Globus pallidus (tissue), 1 donor: ENCODE data around the gene GRIK3.
"Not testable (repeated sequence)": the region's sequence is repeated elsewhere in the genome, so short reads cannot be mapped to it uniquely, and the experiment has no call there.

Experiments
- DNase-seq: peaks from one replicate; pipeline ENCODE4 v3.0.0-alpha.2; 2015; ENCODE audit warnings: low spot score

Gene GRIK3

GRCh38 chr1:36941316-36941978 lies 92.9 kb downstream of the GRIK3 start:
- no peak for DNase-seq

GRCh38 chr1:36938819-36939218 lies 95.5 kb downstream of the GRIK3 start:
- no peak for DNase-seq

- DNase-seq, result no peak
These were observed 96.9 kb downstream of the GRIK3 start for GRCh38 chr1:36937371-36937770.

DNA sequence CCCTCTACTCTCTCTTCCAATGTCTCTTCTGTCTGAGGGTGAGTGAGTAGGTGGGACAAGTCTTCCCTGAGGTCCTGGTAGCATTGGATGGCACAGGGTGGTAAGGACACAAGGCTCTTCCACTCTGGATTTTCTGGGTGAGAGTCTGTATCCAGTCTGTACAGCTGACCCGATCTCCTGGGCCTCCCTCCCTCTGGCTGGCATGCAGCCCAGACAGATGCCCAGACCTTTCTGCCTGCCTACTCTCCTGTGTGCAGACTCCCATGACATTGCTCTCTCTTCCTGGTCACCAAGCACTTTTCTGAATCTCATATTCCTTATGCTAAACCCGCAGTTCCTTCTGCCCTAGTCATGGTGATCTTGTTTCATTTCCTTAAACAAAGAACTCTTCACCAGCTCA lies 100.3 kb downstream of the GRIK3 start:
- no peak for DNase-seq

DNA sequence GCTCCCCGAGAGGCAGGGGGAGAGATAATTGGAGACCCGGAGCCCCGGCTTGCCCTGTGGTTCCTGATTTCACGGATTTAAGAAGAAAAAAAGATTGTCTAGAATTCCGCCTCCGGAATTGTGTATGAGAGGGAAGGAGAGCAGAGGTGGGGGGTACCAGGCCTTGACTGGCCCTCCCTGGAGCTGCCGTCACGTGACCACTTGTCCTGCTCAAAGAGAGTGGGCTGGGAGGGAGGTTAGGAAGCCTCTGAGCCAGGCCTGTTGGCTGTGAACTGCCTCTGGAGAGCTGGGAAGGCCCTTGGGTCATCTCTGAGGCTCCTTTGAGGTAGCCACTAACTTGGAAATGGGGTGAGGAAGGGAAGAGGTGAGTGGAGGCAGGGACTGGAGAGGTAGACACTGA lies 106.5 kb downstream of the GRIK3 start:
- DNase-seq, result no peak

GRCh38 chr1:36925251-36925650 lies 109.1 kb downstream of the GRIK3 start:
- no peak for DNase-seq

DNA sequence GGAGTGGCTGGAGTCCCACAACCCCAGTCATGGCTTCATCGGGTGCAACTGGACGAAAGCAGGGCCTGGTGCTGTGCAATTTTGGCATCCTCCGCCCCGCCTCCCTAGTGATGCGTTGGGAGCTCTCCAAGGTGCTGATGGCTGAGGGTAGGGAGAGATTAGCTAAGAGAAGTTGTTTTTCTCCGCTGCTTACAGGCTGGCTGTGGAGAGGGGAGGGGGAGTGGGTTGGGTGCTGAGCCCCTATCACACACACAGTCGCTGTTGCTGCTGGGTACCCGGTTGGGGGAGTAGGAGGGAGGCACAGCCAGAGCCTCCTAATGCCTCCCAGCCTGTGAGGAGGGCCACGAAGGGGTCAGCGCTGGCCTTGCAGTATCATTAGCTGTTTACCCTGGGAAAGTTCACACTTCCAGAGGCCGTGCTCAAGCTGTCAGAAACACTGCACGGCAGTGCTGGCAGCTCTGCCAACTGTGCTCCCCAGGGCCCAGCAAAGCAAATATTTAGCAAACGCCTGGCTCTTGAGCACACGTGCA lies 110.0 kb downstream of the GRIK3 start:
- DNase-seq, result peak; percentile 51

DNA sequence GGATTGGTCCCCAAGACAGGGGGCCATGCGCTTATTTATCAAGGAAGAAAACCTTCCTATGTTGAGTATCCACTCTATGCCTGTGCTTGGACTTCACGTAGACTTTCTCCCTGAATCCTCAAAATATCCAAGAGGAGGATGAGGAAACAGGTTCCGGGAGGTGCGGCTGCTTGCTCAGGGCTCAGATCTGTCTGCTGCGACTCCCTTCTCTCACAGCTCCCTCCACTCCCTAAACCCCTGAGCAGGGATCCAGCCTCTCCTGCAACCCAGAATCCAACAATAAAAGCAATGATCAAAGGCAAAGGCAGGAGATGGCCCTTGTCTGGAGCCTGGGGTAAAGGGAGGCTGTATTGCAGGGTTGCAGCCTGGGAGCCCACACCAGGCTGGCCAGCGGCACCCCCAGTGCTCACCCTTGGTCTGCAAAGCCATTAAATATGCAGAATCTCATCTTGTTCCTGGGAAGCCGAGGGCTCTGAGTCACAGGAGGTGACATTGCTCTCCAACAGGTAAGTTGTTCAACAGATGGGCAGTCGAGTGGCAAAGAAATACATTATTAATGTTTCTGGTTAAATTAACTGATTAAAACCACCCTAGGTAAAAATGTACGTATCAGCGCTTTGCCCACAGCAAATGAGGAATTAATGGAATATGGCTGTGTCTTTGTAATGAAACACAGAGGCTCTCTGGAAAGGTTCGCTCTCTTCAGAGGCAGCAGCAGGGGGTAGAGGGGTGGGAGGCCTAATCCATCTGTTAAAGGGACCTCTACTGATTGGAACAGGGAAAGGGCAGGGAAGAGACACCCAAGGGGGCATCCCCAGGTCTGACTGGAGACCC lies 111.5 kb downstream of the GRIK3 start:
- no peak for DNase-seq

DNA sequence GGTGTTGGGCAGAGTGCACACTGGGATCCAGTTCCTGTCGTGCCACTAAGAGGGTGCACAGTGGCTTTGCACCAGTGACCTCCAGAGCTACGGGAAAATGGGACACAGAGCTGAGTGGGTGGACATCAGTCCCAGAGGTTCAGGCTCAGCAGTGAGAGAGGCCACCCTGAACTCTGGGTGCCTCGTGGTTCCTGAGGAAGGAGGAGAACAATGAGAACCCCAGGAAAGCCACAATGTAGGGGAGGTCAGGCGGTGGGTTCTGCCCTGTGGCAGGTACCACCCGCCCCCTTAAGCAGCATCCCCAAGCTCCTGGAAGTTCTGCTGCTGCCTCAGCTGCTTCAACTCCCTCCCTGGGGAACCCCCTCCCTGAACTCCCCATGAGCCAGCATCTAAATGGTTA lies 112.2 kb downstream of the GRIK3 start:
- no peak for DNase-seq

GRCh38 chr1:36920801-36921405 lies 113.4 kb downstream of the GRIK3 start:
- no peak for DNase-seq

DNA sequence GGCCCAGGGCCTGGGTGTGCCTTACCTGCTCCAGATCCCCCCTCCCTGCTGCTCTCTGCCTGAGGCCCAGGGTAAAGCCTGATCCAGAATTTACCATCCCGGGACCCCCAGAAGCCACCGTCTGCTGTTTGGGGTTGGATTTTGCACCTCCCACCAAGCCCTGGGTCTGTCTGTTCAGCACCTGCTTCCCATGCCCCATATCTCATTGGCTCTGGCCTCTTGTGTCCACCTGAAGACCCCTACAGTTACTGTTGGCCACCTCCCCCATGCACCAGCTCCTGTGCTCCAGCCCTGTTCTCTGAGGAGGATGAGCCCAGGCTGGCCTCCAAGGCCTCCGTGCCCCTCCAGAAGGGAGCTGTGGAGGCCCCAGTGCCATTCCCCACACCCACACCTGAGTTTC lies 113.9 kb downstream of the GRIK3 start:
- no peak for DNase-seq

GRCh38 chr1:36919491-36920145 lies 114.7 kb downstream of the GRIK3 start:
- no peak for DNase-seq

DNA sequence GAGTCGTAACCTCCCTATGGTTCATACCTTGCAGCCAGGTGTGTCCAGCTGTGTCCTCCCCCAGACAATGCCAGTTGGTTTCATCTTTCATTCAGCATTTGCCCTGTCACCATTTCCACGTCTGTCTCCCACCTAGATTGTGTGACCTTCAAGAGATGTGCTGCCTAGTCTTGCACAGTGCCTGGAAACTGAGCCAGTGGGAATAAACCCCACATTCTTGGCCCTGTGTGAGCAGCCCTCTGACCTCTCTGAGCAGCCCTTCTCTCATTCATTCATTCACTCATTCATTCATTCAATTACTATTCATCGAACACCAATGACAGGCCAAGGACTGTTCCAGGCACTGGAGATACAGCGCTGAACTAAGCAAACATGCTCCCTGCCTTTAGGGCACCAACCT lies 115.7 kb downstream of the GRIK3 start:
- no peak for DNase-seq

DNA sequence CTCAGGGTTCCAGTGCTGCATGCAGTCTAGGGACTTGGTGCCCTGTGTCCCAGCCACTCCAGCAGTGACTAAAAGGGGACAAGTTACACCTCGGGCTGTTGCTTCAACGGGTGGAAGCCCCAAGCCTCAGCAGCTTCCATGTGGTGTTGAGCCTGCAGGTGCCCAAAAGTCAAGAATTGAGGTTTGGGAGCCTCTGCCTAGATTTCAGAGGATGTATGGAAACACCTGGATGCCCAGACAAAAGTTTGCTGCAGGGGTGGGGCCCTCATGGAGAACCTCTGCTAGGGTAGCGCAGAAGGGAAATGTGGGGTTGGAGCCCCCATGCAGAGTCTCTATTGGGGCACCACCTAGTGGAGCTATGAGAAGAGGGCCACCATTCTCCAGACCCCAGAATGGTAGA lies 117.8 kb downstream of the GRIK3 start:
- DNase-seq, result not testable (repeated sequence)

DNA sequence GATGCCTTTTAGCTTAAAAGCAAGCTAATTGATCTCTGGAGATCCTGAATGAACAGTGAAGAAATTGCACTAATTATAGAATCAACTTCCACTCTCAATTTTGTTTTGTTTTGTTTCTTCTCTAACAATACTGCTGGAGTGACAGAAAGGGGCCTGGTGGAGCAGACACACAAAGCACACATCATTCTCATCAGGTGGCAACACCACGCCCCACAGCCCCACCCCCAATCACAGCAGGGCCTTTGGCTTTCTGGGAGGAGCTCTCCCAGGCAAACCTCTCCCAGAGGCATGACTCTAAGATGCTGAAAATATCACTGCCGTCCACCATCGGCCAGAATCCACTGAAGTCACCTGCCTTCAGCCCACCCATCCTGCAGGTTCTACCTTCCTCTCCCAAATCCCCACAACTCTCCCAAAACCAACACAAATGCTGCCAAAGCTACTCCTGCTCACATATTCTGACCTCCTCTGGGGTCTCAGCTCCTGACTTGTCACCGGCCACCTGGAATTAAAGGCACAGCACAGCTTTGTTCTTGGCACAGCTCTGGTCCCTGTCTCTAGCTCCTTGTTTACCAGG lies 120.7 kb downstream of the GRIK3 start:
- no peak for DNase-seq

DNA sequence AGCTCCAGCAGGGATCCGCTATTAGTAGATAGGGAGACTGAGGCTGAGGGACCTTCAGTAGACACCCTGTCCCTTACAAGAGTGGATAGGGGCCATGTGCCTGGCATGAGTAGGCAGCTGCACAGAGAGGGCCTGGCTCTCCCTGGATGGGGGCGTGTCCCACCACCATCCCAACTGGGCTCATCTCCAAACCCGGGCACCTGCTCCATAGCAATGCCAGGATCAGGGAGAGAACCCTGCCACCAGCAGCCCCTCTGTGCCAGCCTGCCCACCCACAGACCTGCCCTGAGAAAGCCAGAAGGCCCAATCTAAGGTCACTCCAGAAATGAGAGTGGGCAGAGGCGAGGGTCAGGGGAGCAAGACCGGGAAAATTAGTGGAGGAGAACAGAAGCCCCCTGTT lies 121.3 kb downstream of the GRIK3 start:
- no peak for DNase-seq

DNA sequence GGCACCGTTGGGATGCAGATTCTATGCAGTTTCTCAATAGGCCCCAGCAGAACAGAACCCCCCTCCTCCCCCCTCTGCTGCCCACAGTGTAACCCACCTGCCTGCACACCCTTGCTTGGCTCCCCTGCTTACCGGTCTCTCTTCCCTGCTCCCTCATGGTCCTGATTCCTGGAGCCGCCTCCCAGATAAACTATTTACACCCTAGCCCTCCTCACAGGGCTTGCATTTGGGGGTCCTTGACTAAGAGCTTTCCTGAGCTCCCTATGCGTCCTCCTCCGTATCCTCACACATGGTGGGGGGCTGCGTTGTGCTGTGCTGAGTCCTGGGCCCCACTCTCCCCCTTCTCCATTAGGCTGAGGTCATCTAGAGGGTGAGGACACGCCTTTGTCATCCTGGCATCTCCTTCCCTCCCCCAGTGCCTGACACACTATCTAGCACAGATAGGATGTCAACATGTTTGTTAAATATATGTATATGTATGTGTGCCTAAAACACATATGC lies 121.9 kb downstream of the GRIK3 start:
- no peak for DNase-seq

- DNase-seq, result no peak
These were observed 122.6 kb downstream of the GRIK3 start for GRCh38 chr1:36911561-36912364.

- no peak for DNase-seq
These were observed 123.3 kb downstream of the GRIK3 start for GRCh38 chr1:36910886-36911540.

DNA sequence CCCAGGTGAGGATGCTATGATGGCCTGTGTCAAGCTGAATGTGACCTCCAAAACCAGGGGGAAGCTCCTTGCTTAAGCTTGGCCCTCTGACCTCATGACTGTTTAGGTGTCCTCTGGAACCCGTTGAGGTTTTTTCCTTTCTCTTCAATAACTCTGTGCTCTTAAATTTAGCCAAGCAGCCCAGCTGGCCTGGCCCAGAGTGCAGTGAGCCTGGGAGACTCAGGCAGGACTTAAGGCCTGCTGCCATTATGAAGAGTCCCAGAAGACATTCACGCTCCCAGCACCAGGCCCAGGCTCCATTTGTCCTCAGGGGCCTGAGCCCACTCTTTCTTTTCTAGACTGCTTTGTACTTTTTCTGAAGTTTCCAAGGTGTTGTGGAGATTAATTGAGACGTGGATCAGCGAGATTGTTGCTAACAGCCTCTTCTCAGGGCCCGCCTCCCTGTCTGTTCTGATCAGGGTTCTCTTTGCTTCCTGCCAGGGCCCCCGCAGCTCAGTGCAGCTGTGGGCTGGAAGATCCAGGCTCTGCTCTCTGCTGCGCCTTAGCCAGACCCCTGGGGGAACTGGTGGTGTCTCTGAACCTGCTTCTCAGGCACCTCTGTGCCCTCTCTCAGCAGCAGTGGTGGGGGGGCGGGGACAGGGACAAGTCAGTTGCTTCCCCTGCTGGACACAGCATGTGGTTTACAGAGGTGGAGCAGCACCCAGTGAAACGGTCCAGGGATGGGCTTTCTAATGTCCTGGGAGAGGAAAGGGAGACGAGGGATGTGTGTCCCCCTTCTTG lies 124.2 kb downstream of the GRIK3 start:
- no peak for DNase-seq
